Esophagus squamous epithelium (tissue), 5 donors: ENCODE results near the gene VASH1. TPM values are rescaled to one million over a fixed set of nuclear protein-coding genes. Genes with fewer than 3 reads are reported as not detected.
"Not testable (repeated sequence)": the region's sequence is repeated elsewhere in the genome, so short reads cannot be mapped to it uniquely, and the experiment has no call there.

Experiments
- DNase-seq: peaks from one replicate; lab custom pipeline; 2025; lab: John Stamatoyannopoulos, UW
- H3K27ac ChIP-seq, 4 donors: fragments of 200-600 bp; sonication (generic); one replicate each; pipeline ENCODE4 v1.5.1; 2016 to 2019; ENCODE audit warnings: mild to moderate bottlenecking in 1 of 4
- H3K27me3 ChIP-seq, 4 donors: fragments of 200-600 bp; sonication (generic); 1 replicate in 3 of 4; 2 replicates in 1 of 4; pipeline versions ENCODE4 v1.5.1 to v1.6.0; 2017 to 2021; ENCODE audit warnings: antibody characterized with exemption in 1 of 4
- H3K36me3 ChIP-seq, 3 donors: fragments of 200-600 bp; sonication (generic); one replicate each; pipeline ENCODE4 v1.5.1; 2016 to 2019
- H3K4me1 ChIP-seq, 3 donors: fragments of 200-600 bp; sonication (generic); one replicate each; pipeline ENCODE4 v1.5.1; 2017 to 2019
- H3K4me3 ChIP-seq, 4 donors: fragments of 200-600 bp; sonication (generic); 1 replicate in 3 of 4; 2 replicates in 1 of 4; pipeline ENCODE4 v1.5.1; 2016 to 2019; ENCODE audit warnings: mild to moderate bottlenecking in 2 of 4, moderate library complexity in 1 of 4
- H3K9me3 ChIP-seq, 3 donors: fragments of 200-600 bp; sonication (generic); one replicate each; pipeline ENCODE4 v1.5.1; 2016 to 2019
- CTCF ChIP-seq, 6 experiments: fragments of 450-650 bp in 4 of 6; fragments of 200-600 bp in 2 of 6; sonication (generic) in 2 of 6; IDR thresholded peaks; one replicate each; pipeline ENCODE4 v1.5.1; 2016 to 2019; ENCODE audit warnings: antibody characterized with exemption in 6 of 6, mild to moderate bottlenecking in 4 of 6, moderate library complexity in 4 of 6
- POLR2A ChIP-seq, 4 donors: fragments of 450-650 bp; IDR thresholded peaks; one replicate each; pipeline ENCODE4 v1.6.1; 2017; ENCODE audit warnings: antibody characterized with exemption in 4 of 4, mild to moderate bottlenecking in 4 of 4, moderate library complexity in 3 of 4
- WGBS, 2 donors: methylation state at CpG; one replicate each; pipeline ENCODE4 v1.1.5; 2018; 5-methylcytosine and 5-hydroxymethylcytosine counted together
- intact Hi-C: fragments of 100-400 bp; cut with DNase I; formaldehyde crosslinking; loops from one replicate; pipeline ENCODE4 v1.15.0; 2022
- total RNA-seq, 4 donors: library from RNA; depleted of rRNA; stranded (reverse); fragments of >200 nt; gene quantifications; one replicate each; pipeline ENCODE4 v1.1.0, GENCODE V29; 2016
- donor health status: DM: yes; HTN: yes; CAD: no.

VASH1 gene
- total RNA-seq, 4 donors from 2014 or later: 1.3 to 5.7 (median 3.0) TPM

- intact Hi-C loops: loop anchor here (10.0 kb wide), 1 partner anchor 65 kb away; no protein-coding TSS in a partner anchor
- TF ChIP-seq CTCF (IDR thresholded peaks at IDR 0.05): no peak
- TF ChIP-seq POLR2A (IDR thresholded peaks at IDR 0.05): no peak
- no peak for DNase-seq
- Histone ChIP-seq H3K36me3 (no peaks in the 10 kb centered on the region), H3K4me1 (peaks cover 0 to 49% (median 10%) of the 10 kb centered on the region in 3 donors), H3K9me3 (no peaks in the 10 kb centered on the region), H3K4me3 (no peak overlapping the region), H3K27me3 (no peaks in the 10 kb centered on the region), H3K27ac (peak overlapping the region in 2 of 4 donors; percentile 35 to 52)
- WGBS, 2 donors: 77 to 80% methylated on average over 7 of the region's 9 CpGs
These were observed 41.6 kb upstream of the VASH1 start for GRCh38 chr14:76719666-76720065.

GRCh38 chr14:76720382-76720813 is 40.9 kb upstream of the VASH1 start:
- Histone ChIP-seq H3K4me1 (peaks cover 0 to 49% (median 10%) of the 10 kb centered on the region in 3 donors), H3K36me3 (no peaks in the 10 kb centered on the region), H3K27me3 (no peaks in the 10 kb centered on the region), H3K27ac (peak overlapping the region in 3 of 4 donors; percentile 44 to 52 (median 44)), H3K9me3 (no peaks in the 10 kb centered on the region), H3K4me3 (no peak overlapping the region)
- DNase-seq: no peak
- intact Hi-C loops: no loop called here
- WGBS, 2 donors: 48 to 73% methylated on average over 3 of the region's 3 CpGs
- TF ChIP-seq CTCF (IDR thresholded peaks at IDR 0.05) (no peak), POLR2A (IDR thresholded peaks at IDR 0.05) (no peak)

GRCh38 chr14:76721506-76721905 is 39.8 kb upstream of the VASH1 start:
- intact Hi-C loops, H3K27me3 ChIP-seq, H3K9me3 ChIP-seq, DNase-seq, H3K36me3 ChIP-seq, H3K4me3 ChIP-seq: not testable (repeated sequence)
- Histone ChIP-seq H3K4me1 (peaks cover 0 to 45% (median 10%) of the 10 kb centered on the region in 3 donors), H3K27ac (peak overlapping the region in 1 of 4 donors; percentile 28)
- WGBS, 2 donors: 95 to 96% methylated on average over 8 to 10 of the region's 11 CpGs

- Histone ChIP-seq H3K27me3 (peaks cover 0 to 4% (median 0%) of the 10 kb centered on the region in 4 donors), H3K4me3 (no peak overlapping the region), H3K36me3 (no peaks in the 10 kb centered on the region), H3K4me1 (peaks cover 0 to 66% (median 8%) of the 10 kb centered on the region in 3 donors), H3K9me3 (no peaks in the 10 kb centered on the region), H3K27ac (no peak overlapping the region)
- DNase-seq: no peak
- no peak for TF ChIP-seq POLR2A (IDR thresholded peaks at IDR 0.05)
- no peak for TF ChIP-seq CTCF (IDR thresholded peaks at IDR 0.05)
- 60 to 65% methylated on average over 8 of the region's 8 CpGs for WGBS, 2 donors
- intact Hi-C loops: no loop called here
These were observed 36.4 kb upstream of the VASH1 start for GRCh38 chr14:76724651-76725550.

- peaks cover 0 to 49% (median 0%) of the 10 kb centered on the region in 3 donors for H3K4me1 ChIP-seq
- H3K36me3 ChIP-seq: no peaks in the 10 kb centered on the region
- H3K27ac ChIP-seq: peak overlapping the region in 3 of 4 donors; percentile 28 to 59 (median 29)
- no peak for DNase-seq
- H3K27me3 ChIP-seq: peaks cover 0 to 4% (median 0%) of the 10 kb centered on the region in 4 donors
- whole genome bisulfite sequencing, 2 donors: 34 to 49% methylated on average over 7 to 11 of the region's 11 CpGs
- no peaks in the 10 kb centered on the region for H3K9me3 ChIP-seq
- intact Hi-C loops: no loop called here
- no peak for TF ChIP-seq CTCF (IDR thresholded peaks at IDR 0.05)
- TF ChIP-seq POLR2A (IDR thresholded peaks at IDR 0.05): no peak
- peak overlapping the region in 1 of 4 donors; percentile 12 for H3K4me3 ChIP-seq
These were observed 34.7 kb upstream of the VASH1 start for GRCh38 chr14:76726551-76726970.
